ENCODE results near the gene ROBO1. TPM values are rescaled to one million over a fixed set of nuclear protein-coding genes. Genes with fewer than 3 reads are reported as not detected.

The ROBO1 gene
- total RNA-seq, 1 donor = 88.5 TPM

- no peak overlapping the region for H3K4me3 ChIP-seq (ENCODE audit: low read depth, low read length)
Measured at GRCh38 chr3:78918361-78919020, 849.3 kb downstream of the ROBO1 start.

GRCh38 chr3:78917536-78917935 is 850.3 kb downstream of the ROBO1 start:
- no peak for DNase-seq (ENCODE audit: low read depth)
- no peak overlapping the region for H3K4me3 ChIP-seq (ENCODE audit: low read depth, low read length)
- TF ChIP-seq CTCF (IDR thresholded peaks at IDR 0.05; ENCODE audit: insufficient read depth, low read depth, low read length) = no peak

More at GRCh38 chr3:78918361-78919020, 849.3 kb downstream of the ROBO1 start:
- no peak for TF ChIP-seq CTCF (IDR thresholded peaks at IDR 0.05; ENCODE audit: insufficient read depth, low read depth, low read length)
- DNase-seq (ENCODE audit: low read depth) = peak; percentile 21

- H3K4me3 ChIP-seq (ENCODE audit: low read depth, low read length) = no peak overlapping the region
- no peak for DNase-seq (ENCODE audit: low read depth)
- TF ChIP-seq CTCF (IDR thresholded peaks at IDR 0.05; ENCODE audit: insufficient read depth, low read depth, low read length) = no peak
Measured at GRCh38 chr3:78913711-78914110, 854.1 kb downstream of the ROBO1 start.

- no peak overlapping the region for H3K4me3 ChIP-seq (ENCODE audit: low read depth, low read length)
- DNase-seq (ENCODE audit: low read depth) = no peak
- no peak for TF ChIP-seq CTCF (IDR thresholded peaks at IDR 0.05; ENCODE audit: insufficient read depth, low read depth, low read length)
Measured at GRCh38 chr3:78912687-78913086, 855.1 kb downstream of the ROBO1 start.

- H3K4me3 ChIP-seq (ENCODE audit: low read depth, low read length) = no peak overlapping the region
- DNase-seq (ENCODE audit: low read depth) = no peak
- TF ChIP-seq CTCF (IDR thresholded peaks at IDR 0.05; ENCODE audit: insufficient read depth, low read depth, low read length) = no peak
Measured at GRCh38 chr3:78912259-78912658, 855.5 kb downstream of the ROBO1 start.

GRCh38 chr3:78911394-78911793 is 856.4 kb downstream of the ROBO1 start:
- TF ChIP-seq CTCF (IDR thresholded peaks at IDR 0.05; ENCODE audit: insufficient read depth, low read depth, low read length) = no peak
- no peak for DNase-seq (ENCODE audit: low read depth)
- H3K4me3 ChIP-seq (ENCODE audit: low read depth, low read length) = no peak overlapping the region

GRCh38 chr3:78908236-78908635 is 859.6 kb downstream of the ROBO1 start:
- no peak for TF ChIP-seq CTCF (IDR thresholded peaks at IDR 0.05; ENCODE audit: insufficient read depth, low read depth, low read length)
- peak; percentile 12 for DNase-seq (ENCODE audit: low read depth)

More at GRCh38 chr3:78908236-78908635, 859.6 kb downstream of the ROBO1 start:
- no peak overlapping the region for H3K4me3 ChIP-seq (ENCODE audit: low read depth, low read length)
